ENCODE measurements around the gene FLT1. TPM values are rescaled to one million over a fixed set of nuclear protein-coding genes. Genes with fewer than 3 reads are reported as not detected.

The FLT1 gene
- polyA plus RNA-seq, 2 of the 4 experiments (the other 2 are of a cell fraction), result not detected

DNA sequence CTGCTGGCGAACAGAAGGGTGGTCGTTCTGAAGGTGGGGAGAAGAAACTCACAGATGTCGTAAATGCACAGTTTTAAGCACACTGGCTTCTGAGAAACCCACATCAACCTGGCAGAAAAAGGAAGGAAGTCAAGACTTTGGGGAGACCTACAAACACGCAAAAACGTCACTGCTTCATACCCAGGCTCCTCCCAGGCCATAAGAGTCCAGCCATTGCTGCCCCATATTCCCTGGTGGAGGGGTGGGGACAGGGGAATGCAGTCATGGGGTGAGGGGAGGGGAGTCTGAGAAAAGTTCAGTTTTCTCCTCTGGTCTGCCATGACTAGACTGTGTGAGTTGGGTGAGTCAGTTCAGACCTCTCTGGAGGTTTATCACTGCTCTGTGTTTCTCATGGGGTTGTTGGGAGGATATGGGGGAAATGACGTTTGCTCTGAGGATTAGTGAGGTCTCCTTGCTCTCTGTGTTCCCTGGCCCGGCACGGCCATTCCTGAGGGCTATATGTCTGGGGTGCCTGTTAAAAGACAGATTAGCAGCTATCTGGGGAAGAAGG lies 139.0 kb downstream of the FLT1 start:
- TF ChIP-seq TFCP2L1 (CRISPR knock-in tag; IDR thresholded peaks at IDR 0.05), result no peak
- TF ChIP-seq FOSL2 (IDR thresholded peaks at IDR 0.05), result no peak
- no peak for TF ChIP-seq FOSL2 (CRISPR knock-in tag; IDR thresholded peaks at IDR 0.05)
- TF ChIP-seq FOXS1 (CRISPR knock-in tag; IDR thresholded peaks at IDR 0.05), result no peak
- TF ChIP-seq JUN (IDR thresholded peaks at IDR 0.05), result no peak
- no peak for TF ChIP-seq RFX5 (IDR thresholded peaks at IDR 0.05)
- TF ChIP-seq BHLHE40 (IDR thresholded peaks at IDR 0.05; ENCODE audit: low read depth, low read length), result no peak
- TF ChIP-seq CHD4 (IDR thresholded peaks at IDR 0.05; ENCODE audit: borderline replicate concordance), result no peak
- no peak for TF ChIP-seq POLR2A (IDR thresholded peaks at IDR 0.05; ENCODE audit: low read length)
- no peak for TF ChIP-seq CBX8 (IDR thresholded peaks at IDR 0.05)
- TF ChIP-seq ZC3H11A (IDR thresholded peaks at IDR 0.05), result no peak
- TF ChIP-seq NR3C1 (IDR thresholded peaks at IDR 0.05), result no peak
- TF ChIP-seq, protein P1, sequence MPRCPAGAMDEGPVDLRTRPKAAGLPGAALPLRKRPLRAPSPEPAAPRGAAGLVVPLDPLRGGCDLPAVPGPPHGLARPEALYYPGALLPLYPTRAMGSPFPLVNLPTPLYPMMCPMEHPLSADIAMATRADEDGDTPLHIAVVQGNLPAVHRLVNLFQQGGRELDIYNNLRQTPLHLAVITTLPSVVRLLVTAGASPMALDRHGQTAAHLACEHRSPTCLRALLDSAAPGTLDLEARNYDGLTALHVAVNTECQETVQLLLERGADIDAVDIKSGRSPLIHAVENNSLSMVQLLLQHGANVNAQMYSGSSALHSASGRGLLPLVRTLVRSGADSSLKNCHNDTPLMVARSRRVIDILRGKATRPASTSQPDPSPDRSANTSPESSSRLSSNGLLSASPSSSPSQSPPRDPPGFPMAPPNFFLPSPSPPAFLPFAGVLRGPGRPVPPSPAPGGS (IDR thresholded peaks at IDR 0.05), result no peak
- no peak for TF ChIP-seq HOXA7 (CRISPR knock-in tag; IDR thresholded peaks at IDR 0.05)
- TF ChIP-seq, protein P2, sequence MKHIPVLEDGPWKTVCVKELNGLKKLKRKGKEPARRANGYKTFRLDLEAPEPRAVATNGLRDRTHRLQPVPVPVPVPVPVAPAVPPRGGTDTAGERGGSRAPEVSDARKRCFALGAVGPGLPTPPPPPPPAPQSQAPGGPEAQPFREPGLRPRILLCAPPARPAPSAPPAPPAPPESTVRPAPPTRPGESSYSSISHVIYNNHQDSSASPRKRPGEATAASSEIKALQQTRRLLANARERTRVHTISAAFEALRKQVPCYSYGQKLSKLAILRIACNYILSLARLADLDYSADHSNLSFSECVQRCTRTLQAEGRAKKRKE (CRISPR knock-in tag; IDR thresholded peaks at IDR 0.05; ENCODE audit: low read depth), result no peak
- DNase-seq (ENCODE audit: low read depth in 1 of 2, low spot score in 1 of 2) (no peak), FAIRE-seq (no peak), ATAC-seq (no peak)
- H3K4me1 ChIP-seq, result no peaks in the 10 kb centered on the region
- H3K4me2 ChIP-seq, result no peak overlapping the region
- no peaks in the 10 kb centered on the region for H3K9me3 ChIP-seq
- H3K27ac ChIP-seq, result no peak overlapping the region
- POLR2A ChIA-PET, result no interaction called here
- no peak overlapping the region for H3K4me3 ChIP-seq
- CTCF ChIA-PET, result no interaction called here
- WGBS (ENCODE audit: missing lambda C conversion rate), result 46% methylated on average over 8 of the region's 8 CpGs

DNA sequence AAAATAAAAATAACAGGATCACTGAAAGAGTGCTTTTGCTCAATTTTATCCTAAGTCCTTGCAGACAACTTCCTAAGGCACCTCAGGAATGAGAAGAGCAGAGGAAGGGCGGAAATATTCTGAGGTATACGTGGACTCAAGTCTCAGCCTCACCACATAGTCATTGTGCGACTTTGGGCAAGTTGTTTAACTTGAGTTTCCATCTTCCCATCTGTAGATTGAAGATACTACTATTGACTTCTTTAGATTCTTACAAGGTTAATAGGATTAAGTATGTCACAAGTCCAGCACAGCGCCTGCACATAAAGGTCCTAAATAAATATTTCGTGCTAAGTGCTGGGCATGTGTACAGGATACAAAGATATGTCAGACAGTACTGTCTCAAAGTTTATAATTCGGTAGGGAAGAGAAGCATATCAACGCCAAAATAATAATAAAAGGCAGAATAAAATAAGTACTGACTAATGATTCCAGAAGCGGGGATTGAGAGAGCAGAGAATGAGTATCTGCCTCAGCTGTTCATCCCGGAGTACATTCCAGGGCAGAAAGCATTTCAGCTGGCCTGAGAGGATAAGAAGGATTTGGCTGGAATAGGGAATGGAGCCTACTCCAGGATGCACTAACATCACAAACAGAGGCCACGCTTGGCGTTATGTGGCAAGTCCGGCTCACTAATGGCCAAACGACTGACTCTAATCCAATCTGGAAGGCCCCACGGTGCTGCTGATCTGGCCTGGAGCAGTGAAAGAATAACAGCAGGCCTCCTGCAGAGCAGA lies 139.7 kb downstream of the FLT1 start:
- H3K9me3 ChIP-seq, result no peaks in the 10 kb centered on the region
- ChIA-PET CTCF (no interaction called here), POLR2A (no interaction called here)
- TF ChIP-seq HEYL (CRISPR knock-in tag; IDR thresholded peaks at IDR 0.05), result no peak
- no peak for TF ChIP-seq ZSCAN20 (CRISPR knock-in tag; IDR thresholded peaks at IDR 0.05)
- TF ChIP-seq, protein P1 (IDR thresholded peaks at IDR 0.05), result no peak
- TF ChIP-seq RARB (CRISPR knock-in tag; IDR thresholded peaks at IDR 0.05), result no peak
- TF ChIP-seq, protein P3, sequence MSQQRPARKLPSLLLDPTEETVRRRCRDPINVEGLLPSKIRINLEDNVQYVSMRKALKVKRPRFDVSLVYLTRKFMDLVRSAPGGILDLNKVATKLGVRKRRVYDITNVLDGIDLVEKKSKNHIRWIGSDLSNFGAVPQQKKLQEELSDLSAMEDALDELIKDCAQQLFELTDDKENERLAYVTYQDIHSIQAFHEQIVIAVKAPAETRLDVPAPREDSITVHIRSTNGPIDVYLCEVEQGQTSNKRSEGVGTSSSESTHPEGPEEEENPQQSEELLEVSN (IDR thresholded peaks at IDR 0.05; ENCODE audit: borderline replicate concordance, low read depth), result no peak
- TF ChIP-seq, protein P4, sequence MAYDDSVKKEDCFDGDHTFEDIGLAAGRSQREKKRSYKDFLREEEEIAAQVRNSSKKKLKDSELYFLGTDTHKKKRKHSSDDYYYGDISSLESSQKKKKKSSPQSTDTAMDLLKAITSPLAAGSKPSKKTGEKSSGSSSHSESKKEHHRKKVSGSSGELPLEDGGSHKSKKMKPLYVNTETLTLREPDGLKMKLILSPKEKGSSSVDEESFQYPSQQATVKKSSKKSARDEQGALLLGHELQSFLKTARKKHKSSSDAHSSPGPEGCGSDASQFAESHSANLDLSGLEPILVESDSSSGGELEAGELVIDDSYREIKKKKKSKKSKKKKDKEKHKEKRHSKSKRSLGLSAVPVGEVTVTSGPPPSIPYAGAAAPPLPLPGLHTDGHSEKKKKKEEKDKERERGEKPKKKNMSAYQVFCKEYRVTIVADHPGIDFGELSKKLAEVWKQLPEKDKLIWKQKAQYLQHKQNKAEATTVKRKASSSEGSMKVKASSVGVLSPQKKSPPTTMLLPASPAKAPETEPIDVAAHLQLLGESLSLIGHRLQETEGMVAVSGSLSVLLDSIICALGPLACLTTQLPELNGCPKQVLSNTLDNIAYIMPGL (CRISPR knock-in tag; IDR thresholded peaks at IDR 0.05; ENCODE audit: borderline replicate concordance), result no peak
- H3K4me1 ChIP-seq, result no peaks in the 10 kb centered on the region
- DNase-seq (ENCODE audit: low read depth in 1 of 2, low spot score in 1 of 2), result no peak
- WGBS (ENCODE audit: missing lambda C conversion rate), result 69% methylated on average over 14 of the region's 14 CpGs
- H3K4me2 ChIP-seq, result no peak overlapping the region
- H3K27ac ChIP-seq, result no peak overlapping the region
- no peak for ATAC-seq
- no peak overlapping the region for H3K4me3 ChIP-seq
- no peak for FAIRE-seq

Data from A549 (cell line).